ENCODE data around the gene KCTD13.
A peak's percentile ranks its signal among the peaks of the same experiment; 100 is the strongest.
"Not testable (repeated sequence)": the region's sequence is repeated elsewhere in the genome, so short reads cannot be mapped to it uniquely, and the experiment has no call there.

KCTD13 gene

GRCh38 chr16:29877266-29877961, 48.6 kb downstream of the KCTD13 start:
- peak; percentile 40 for DNase-seq

DNA sequence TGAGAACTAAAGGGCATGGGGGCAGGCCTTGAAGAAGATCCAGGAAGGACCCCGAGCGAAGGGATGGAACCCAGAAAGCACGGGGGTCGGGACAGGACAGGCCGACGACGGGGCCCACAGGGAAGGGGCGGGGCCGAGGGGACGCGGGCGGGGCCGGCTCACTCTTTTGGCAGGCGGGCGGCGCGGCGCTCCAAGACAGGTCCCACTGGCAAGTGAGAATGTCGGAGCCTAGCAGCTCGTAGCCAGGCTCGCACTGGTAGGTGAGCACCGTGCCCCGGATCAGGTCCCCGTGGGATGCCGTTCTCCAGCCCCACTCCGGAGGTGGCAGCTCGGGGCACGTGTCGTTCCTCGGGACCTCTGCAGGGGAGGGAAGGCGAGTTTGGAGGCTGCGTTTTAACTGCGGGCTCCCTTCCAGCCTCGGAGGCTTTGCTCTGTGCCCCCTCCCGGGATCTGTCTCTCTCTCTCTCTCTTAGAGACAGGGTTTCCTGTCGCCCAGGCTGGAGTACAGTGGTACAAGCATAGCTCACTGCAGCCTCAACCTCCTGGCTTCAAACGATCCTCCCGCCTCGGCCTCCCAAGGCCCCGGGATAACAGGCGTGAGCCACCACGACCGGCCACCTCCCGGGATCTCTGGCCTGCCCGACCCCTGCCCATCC, 49.3 kb downstream of the KCTD13 start:
- no peak for DNase-seq

DNA sequence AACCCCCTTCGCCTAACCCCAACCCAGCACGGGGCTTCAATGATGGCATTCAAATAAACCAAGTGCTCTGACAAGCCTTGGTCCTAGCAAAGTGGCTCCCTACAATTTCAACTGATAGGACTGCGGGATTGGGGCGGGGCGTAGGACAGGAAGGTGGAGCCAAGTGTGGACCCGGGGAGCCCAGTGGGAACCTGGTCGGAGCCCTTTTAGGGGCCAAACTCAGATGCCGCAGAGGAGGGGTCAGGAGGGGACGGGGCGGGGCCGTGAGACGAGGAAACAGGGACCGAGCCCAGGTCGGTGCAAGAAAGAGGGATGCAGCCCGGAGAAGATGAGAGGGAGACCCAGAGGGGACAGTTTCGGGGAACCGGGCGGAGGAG, 49.8 kb downstream of the KCTD13 start:
- no peak for DNase-seq

DNA sequence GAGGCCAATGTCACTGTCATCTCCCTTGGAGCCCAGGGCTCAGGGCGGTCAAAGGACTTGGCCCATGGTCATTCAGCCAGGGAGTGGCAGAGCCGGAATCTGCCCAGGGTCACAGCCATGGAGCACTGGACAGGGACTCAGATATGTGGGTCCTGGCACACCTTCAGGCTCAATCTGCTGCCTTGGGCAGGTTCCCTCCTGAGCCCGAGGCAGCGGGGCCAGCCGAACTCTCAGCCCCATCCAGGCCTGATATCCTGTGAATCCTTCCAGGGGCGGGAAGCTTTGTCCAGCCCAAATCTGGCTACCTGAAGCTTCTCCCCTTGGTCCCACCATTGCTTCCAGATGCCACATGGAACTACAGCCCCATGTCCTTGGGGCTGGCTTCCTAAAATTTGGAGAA, 50.8 kb downstream of the KCTD13 start:
- no peak for DNase-seq

DNA sequence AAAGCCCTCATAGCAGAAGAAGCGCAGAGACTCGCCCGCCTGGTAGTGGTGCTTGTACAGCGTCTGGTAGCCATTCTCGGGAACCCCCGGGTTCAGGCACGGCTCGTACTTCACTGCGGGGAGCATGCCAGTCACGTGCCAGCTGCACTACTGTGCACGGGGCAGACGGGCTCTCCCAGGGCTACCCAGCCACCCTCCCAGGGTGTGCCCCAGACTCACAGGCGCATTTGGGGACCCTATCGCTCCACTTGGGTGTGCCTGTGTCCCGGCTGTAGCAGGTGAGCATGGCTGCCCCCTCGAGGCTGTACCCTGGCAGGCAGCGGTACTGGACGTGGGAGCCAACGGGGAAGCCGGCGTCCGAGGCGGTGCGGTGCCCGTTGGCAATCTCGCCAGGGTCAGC, 52.7 kb downstream of the KCTD13 start:
- DNase-seq = no peak

DNA sequence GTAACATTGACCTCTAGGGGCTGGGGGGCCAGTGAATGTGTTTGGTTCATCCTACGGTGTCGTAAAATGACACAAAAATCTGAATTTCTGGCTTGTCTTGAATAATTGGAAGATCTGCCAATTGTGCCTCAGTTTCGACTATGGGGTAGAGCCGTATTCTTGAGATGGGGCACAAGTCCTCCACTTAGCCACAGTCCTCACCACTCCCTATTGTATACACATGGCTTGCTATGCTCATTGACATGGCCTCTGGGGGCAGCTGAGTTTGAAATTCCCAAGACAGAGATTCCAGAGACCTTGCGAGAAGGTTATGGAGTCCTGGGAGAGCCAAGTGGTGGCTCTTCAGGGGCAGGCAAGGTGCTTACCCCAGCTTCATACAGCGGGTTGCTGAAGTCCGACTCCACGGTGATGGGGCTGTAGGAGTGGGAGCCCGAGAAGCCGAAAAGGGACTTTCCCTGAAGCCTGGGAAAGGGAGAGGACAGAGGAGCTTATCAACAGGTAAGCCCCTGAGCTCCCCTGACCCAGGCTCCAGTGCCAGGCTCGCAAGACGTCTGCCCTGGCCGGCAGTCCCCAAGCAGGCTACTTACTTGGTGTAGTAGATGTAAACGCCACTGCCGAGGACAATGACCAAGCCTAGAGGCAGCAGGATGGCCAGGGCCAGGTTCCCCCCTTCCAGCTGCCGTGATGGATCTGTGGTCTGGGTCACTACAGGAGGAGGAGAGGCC, 54.0 kb downstream of the KCTD13 start:
- DNase-seq = no peak

DNA sequence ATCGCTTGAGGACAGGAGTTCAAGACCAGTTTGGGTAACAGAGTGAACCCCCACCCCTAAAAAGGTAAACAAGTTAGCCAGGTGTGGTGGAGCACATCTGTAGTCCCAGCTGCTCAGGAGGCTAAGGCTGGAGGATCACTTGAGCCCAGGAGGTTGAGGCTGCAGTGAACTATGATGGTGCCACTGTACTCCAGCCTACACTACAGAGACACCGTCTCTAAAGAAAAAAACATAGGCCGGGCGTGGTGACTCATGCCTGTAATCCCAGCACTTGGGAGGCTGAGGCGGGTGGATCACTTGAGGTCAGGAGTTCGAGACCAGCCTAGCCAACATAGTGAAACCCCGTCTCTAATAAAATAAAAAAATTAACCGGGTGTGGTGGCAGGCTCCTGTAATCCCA, 57.0 kb downstream of the KCTD13 start:
- DNase-seq = not testable (repeated sequence)

GRCh38 chr16:29868396-29869009, 57.5 kb downstream of the KCTD13 start:
- DNase-seq = no peak

DNA sequence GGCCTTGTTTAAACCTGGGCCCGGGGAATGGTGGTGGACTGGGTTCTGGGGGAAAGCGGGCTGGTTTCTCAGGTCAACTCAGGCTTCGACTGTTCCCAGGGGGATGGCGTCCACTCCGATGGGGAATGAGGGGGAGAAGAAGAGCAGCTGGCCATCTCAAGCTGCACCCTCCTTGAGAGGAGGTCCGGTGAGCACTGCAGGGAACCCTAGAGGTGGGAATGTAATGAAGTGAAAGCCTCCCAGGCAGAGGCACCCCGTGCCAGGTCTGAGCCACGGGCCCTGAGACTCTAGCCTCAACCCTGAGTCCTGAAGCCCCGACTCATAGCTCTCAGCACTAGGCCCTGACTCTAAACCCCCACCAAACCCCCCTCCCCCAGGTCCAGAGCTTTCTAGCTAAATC, 61.8 kb downstream of the KCTD13 start:
- DNase-seq = no peak

GRCh38 chr16:29863669-29863984, 62.4 kb downstream of the KCTD13 start:
- no peak for DNase-seq

GRCh38 chr16:29862884-29863668, 63.0 kb downstream of the KCTD13 start, which contains the start of gene CDIPT:
CDIPT (minus strand) TSS chr16:29863226; CDS start chr16:29862857, 369 bp downstream.
- peak; percentile 67 for DNase-seq

- no peak for DNase-seq
Observed at GRCh38 chr16:29862383-29862883, 63.6 kb downstream of the KCTD13 start.

DNA sequence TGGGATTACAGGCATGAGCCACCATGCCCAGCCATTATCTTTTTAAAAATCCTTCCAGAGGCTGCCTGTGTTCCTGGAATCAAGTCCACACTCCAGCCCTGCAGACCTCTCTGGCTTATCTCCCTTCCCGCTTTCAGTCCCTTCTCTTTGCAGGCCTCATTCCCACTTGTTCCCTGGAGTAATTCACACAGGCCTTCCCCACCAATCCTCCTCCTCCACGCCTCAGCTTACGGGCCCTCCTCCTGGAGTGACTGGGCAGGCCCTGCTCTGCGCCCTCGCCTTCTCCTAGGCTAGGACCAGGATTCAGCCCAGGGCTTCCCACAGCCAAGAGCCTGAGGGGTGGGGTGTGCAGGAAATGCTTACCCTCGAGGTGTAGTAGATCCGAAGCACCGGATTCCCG, 65.8 kb downstream of the KCTD13 start:
- no peak for DNase-seq

DNA sequence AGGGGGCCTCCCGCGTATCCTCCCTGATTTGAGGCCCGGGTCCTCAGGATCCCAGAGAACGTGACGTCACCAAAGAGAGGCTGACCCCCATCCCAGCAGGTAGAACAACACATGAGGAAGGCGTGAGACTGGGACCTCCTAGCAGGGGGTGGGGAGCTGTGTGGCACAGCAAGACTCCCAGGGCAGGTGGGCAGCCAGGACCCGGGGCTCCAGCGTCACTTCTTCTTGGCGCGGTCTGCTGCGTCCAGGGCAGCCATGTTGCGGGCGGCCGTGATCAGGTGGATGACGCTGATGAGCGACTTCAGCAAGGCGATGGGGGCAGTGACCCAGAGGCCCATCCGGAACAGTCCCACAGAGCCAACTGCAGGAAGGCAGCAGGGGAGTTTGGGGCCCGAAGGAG, 67.1 kb downstream of the KCTD13 start:
- no peak for DNase-seq

DNA sequence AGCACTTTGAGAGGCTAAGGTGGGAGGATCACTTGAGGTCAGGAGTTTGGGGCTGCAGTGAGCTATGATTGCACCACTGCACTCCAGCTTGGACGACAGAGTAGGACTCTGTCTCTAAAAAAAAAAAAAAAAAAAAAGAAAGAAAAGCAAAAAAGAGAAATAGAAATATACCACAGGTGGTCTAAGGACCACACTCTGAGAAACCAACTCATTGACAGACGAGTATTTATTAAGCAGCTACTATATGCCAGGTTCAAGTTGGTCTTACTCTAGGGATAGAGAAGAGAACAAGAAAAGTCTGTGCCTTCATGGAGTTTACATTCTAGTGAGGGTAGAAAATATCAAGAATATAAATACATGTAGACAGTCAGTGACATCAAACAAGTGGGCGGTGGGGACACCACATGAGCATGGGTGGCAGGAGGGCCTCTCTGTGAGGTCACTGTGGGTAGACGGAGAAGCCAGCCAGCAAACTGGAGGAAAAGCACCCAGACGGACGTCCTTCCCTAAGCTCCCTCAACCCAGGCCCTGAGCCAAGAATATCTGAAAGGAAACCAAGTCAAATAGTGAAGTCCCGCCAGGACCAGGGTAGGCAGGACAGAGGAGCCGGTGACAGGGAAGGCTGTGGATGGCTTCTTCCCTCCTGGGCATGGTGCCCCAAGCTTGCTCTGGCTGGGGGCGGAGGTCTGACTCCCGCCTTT, 67.7 kb downstream of the KCTD13 start:
- DNase-seq = no peak

- no peak for DNase-seq
Observed at GRCh38 chr16:29857133-29857760, 68.8 kb downstream of the KCTD13 start.
